ENCODE data around the gene ANLN. TPM values are rescaled to one million over a fixed set of nuclear protein-coding genes. Genes with fewer than 3 reads are reported as not detected.

The ANLN gene
- total RNA-seq, 1 experiment from 2014 or later = 81.1 TPM

DNA sequence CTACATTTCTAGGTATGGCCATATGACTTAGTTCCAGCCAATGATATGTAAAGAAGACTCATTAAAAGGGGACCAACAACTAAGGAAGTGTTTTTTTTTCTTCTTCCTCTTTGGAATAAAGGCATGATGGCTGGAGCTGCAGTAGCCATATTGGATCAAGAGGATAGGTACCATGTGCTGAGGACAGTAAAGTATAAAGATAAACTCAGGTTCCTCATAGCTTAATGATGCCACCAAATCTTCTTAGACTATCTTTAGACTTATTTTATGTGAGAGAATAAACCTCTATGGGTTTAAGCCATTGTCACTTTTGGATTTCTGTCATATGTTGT is 85.3 kb downstream of the ANLN start (continued):
- TF ChIP-seq, protein P1, sequence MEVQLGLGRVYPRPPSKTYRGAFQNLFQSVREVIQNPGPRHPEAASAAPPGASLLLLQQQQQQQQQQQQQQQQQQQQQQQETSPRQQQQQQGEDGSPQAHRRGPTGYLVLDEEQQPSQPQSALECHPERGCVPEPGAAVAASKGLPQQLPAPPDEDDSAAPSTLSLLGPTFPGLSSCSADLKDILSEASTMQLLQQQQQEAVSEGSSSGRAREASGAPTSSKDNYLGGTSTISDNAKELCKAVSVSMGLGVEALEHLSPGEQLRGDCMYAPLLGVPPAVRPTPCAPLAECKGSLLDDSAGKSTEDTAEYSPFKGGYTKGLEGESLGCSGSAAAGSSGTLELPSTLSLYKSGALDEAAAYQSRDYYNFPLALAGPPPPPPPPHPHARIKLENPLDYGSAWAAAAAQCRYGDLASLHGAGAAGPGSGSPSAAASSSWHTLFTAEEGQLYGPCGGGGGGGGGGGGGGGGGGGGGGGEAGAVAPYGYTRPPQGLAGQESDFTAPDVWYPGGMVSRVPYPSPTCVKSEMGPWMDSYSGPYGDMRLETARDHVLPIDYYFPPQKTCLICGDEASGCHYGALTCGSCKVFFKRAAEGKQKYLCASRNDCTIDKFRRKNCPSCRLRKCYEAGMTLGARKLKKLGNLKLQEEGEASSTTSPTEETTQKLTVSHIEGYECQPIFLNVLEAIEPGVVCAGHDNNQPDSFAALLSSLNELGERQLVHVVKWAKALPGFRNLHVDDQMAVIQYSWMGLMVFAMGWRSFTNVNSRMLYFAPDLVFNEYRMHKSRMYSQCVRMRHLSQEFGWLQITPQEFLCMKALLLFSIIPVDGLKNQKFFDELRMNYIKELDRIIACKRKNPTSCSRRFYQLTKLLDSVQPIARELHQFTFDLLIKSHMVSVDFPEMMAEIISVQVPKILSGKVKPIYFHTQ (CRISPR knock-in tag; IDR thresholded peaks at IDR 0.05) = no peak

DNA sequence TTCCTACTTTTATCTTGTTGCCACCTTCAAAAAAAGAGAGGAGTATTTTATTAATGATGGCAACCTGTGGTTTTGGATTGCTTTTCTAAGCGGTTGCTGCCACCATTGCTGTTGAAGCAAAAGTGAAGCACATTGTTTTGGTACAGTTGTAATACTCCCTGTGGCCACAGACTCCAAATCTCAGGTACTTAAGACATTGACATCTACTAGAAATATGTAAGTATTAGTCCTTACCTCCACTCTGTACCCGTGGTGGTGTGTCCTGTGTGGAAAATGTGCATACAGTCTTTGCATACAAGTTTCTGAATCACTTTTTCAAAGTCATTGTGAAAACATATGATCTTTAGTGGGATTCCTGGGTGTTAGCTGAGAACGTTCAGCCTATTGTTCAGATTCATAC is 85.7 kb downstream of the ANLN start:
- CTCF ChIA-PET = interaction anchor here (3.6 kb wide), 1 partner anchor 195 kb away, joined by 24 read pairs; no protein-coding TSS in a partner anchor
- POLR2A ChIA-PET = no interaction called here
- ATAC-seq = no peak
- H3K36me3 Mint-ChIP-seq = no peaks in the 10 kb centered on the region
- peaks cover 7% of the 10 kb centered on the region; the same call in 1 of the 2 replicates for H3K9me3 Mint-ChIP-seq
- H3K27me3 Mint-ChIP-seq (ENCODE audit: low read depth) = no peaks in the 10 kb centered on the region
- no peak overlapping the region for H3K27ac Mint-ChIP-seq
- no peaks in the 10 kb centered on the region for H3K4me1 Mint-ChIP-seq
- H3K4me3 Mint-ChIP-seq = no peak overlapping the region
- TF ChIP-seq, protein P2, sequence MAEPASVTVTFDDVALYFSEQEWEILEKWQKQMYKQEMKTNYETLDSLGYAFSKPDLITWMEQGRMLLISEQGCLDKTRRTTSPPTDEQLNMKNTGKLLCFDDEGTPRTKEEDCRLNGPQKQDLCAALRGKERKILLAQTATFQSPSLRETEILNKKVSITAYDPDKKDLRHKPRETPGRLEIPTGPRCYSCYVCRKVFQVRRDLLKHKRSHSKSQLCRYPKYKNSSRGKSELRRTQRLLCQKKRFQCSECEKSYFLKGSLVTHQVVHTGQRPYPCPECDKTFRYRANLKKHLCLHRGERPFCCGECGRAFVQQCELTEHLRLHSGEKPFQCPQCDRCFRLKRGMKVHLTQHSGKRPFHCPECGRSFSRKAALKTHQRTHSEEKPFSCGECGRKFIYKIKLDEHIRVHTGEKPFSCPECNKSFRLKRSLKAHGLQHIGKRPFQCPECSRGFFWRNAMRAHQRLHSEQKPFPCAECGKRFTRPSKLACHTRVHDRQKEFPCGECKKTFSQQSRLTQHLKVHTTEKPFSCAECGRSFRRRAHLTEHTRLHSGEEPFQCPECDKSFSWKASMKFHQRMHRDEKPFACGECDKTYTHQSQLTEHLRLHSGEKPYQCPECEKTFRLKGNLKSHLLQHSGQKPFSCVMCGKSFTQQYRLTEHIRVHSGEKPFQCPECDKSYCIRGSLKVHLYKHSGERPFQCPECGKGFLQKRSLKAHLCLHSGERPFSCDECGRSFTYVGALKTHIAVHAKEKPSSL (CRISPR knock-in tag; conservative IDR thresholded peaks at IDR 0.05) = no peak
- TF ChIP-seq JAZF1 (CRISPR knock-in tag; IDR thresholded peaks at IDR 0.05) = no peak
- TF ChIP-seq, protein P3, sequence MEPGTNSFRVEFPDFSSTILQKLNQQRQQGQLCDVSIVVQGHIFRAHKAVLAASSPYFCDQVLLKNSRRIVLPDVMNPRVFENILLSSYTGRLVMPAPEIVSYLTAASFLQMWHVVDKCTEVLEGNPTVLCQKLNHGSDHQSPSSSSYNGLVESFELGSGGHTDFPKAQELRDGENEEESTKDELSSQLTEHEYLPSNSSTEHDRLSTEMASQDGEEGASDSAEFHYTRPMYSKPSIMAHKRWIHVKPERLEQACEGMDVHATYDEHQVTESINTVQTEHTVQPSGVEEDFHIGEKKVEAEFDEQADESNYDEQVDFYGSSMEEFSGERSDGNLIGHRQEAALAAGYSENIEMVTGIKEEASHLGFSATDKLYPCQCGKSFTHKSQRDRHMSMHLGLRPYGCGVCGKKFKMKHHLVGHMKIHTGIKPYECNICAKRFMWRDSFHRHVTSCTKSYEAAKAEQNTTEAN (CRISPR knock-in tag; IDR thresholded peaks at IDR 0.05) = no peak
- TF ChIP-seq PRRX2 (CRISPR knock-in tag; IDR thresholded peaks at IDR 0.05) = no peak
- TF ChIP-seq NR3C1 (CRISPR knock-in tag; conservative IDR thresholded peaks at IDR 0.05; ENCODE audit: low read depth) = no peak
- no peak for TF ChIP-seq SMAD3 (CRISPR knock-in tag; IDR thresholded peaks at IDR 0.05; ENCODE audit: borderline replicate concordance)
- no peak for TF ChIP-seq ESRRA (CRISPR knock-in tag; IDR thresholded peaks at IDR 0.05; ENCODE audit: borderline replicate concordance)
- no peak for TF ChIP-seq ATF1 (CRISPR knock-in tag; IDR thresholded peaks at IDR 0.05)
- DNase-seq (ENCODE audit: low spot score) = no peak

DNA sequence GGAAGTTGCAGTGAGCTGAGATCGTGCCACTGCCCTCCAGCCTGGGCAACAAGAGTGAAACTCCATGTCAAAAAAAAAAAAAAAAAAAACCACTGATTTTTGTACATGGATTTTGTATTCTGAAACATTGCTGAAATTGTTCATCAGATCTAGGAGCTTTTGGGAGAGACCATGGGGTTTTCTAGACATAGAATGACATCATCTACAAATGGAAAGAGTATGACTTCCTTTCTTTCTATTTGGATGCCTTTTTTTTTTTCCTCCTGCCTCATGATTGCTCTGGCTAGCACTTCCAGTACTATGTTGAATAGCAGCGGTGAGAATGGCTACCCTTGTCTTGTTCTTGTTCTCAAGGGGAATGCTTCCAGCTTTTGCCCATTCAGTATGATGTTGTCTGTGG is 89.1 kb downstream of the ANLN start:
- no peaks in the 10 kb centered on the region for H3K27me3 Mint-ChIP-seq (ENCODE audit: low read depth)
- H3K27ac Mint-ChIP-seq = no peak overlapping the region
- CTCF ChIA-PET = interaction anchor here (0.6 to 1.5 kb wide), 5 partner anchors 9 to 563 kb away, joined by 3 to 5 read pairs (median 4); no protein-coding TSS in a partner anchor
- POLR2A ChIA-PET = interaction anchor here (0.7 kb wide), 2 partner anchors 45 to 483 kb away, joined by 5 to 8 read pairs; no protein-coding TSS in a partner anchor
- no peaks in the 10 kb centered on the region for H3K36me3 Mint-ChIP-seq
- no peak overlapping the region for H3K4me3 Mint-ChIP-seq
- DNase-seq (ENCODE audit: low spot score) (no peak), ATAC-seq (no peak)
- peaks cover 7% of the 10 kb centered on the region; the same call in 1 of the 2 replicates for H3K9me3 Mint-ChIP-seq
- no peaks in the 10 kb centered on the region for H3K4me1 Mint-ChIP-seq
- TF ChIP-seq FOXP1 (CRISPR knock-in tag; IDR thresholded peaks at IDR 0.05; ENCODE audit: borderline replicate concordance) (no peak), TEAD4 (CRISPR knock-in tag; IDR thresholded peaks at IDR 0.05) (no peak), ZNF396 (CRISPR knock-in tag; IDR thresholded peaks at IDR 0.05; ENCODE audit: borderline replicate concordance) (no peak), ZBTB21 (CRISPR knock-in tag; IDR thresholded peaks at IDR 0.05; ENCODE audit: borderline replicate concordance) (no peak), NR1H2 (CRISPR knock-in tag; IDR thresholded peaks at IDR 0.05) (no peak)
- TF ChIP-seq, protein P4, sequence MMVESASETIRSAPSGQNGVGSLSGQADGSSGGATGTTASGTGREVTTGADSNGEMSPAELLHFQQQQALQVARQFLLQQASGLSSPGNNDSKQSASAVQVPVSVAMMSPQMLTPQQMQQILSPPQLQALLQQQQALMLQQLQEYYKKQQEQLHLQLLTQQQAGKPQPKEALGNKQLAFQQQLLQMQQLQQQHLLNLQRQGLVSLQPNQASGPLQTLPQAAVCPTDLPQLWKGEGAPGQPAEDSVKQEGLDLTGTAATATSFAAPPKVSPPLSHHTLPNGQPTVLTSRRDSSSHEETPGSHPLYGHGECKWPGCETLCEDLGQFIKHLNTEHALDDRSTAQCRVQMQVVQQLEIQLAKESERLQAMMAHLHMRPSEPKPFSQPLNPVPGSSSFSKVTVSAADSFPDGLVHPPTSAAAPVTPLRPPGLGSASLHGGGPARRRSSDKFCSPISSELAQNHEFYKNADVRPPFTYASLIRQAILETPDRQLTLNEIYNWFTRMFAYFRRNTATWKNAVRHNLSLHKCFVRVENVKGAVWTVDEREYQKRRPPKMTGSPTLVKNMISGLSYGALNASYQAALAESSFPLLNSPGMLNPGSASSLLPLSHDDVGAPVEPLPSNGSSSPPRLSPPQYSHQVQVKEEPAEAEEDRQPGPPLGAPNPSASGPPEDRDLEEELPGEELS (CRISPR knock-in tag; IDR thresholded peaks at IDR 0.05) = no peak
- TF ChIP-seq, protein P5, sequence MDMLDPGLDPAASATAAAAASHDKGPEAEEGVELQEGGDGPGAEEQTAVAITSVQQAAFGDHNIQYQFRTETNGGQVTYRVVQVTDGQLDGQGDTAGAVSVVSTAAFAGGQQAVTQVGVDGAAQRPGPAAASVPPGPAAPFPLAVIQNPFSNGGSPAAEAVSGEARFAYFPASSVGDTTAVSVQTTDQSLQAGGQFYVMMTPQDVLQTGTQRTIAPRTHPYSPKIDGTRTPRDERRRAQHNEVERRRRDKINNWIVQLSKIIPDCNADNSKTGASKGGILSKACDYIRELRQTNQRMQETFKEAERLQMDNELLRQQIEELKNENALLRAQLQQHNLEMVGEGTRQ (CRISPR knock-in tag; IDR thresholded peaks at IDR 0.05) = no peak
- TF ChIP-seq, protein P6, sequence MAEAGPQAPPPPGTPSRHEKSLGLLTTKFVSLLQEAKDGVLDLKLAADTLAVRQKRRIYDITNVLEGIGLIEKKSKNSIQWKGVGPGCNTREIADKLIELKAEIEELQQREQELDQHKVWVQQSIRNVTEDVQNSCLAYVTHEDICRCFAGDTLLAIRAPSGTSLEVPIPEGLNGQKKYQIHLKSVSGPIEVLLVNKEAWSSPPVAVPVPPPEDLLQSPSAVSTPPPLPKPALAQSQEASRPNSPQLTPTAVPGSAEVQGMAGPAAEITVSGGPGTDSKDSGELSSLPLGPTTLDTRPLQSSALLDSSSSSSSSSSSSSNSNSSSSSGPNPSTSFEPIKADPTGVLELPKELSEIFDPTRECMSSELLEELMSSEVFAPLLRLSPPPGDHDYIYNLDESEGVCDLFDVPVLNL (CRISPR knock-in tag; IDR thresholded peaks at IDR 0.05; ENCODE audit: borderline replicate concordance, low read depth) = no peak
- TF ChIP-seq, protein P7, sequence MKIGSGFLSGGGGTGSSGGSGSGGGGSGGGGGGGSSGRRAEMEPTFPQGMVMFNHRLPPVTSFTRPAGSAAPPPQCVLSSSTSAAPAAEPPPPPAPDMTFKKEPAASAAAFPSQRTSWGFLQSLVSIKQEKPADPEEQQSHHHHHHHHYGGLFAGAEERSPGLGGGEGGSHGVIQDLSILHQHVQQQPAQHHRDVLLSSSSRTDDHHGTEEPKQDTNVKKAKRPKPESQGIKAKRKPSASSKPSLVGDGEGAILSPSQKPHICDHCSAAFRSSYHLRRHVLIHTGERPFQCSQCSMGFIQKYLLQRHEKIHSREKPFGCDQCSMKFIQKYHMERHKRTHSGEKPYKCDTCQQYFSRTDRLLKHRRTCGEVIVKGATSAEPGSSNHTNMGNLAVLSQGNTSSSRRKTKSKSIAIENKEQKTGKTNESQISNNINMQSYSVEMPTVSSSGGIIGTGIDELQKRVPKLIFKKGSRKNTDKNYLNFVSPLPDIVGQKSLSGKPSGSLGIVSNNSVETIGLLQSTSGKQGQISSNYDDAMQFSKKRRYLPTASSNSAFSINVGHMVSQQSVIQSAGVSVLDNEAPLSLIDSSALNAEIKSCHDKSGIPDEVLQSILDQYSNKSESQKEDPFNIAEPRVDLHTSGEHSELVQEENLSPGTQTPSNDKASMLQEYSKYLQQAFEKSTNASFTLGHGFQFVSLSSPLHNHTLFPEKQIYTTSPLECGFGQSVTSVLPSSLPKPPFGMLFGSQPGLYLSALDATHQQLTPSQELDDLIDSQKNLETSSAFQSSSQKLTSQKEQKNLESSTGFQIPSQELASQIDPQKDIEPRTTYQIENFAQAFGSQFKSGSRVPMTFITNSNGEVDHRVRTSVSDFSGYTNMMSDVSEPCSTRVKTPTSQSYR (CRISPR knock-in tag; IDR thresholded peaks at IDR 0.05) = no peak

Data from WTC11 (cell line).